AG04450 (cell line): ENCODE measurements around the gene CDC42EP2. TPM values are rescaled to one million over a fixed set of nuclear protein-coding genes. Genes with fewer than 3 reads are reported as not detected.
A peak's percentile ranks its signal among the peaks of the same experiment; 100 is the strongest.

Source experiments
- CTCF ChIA-PET: fragments of 300-600, 350-600 bp; formaldehyde crosslinking; extraction: SDS; loops from one replicate; lab custom pipeline; 2022; ENCODE audit warnings: antibody characterized with exemption, inconsistent platforms; lab: Charles Lee
- POLR2A ChIA-PET: fragments of 350-600 bp; formaldehyde crosslinking; extraction: SDS; loops from one replicate; lab custom pipeline; 2021; ENCODE audit warnings: antibody characterized with exemption, inconsistent platforms; lab: Yijun Ruan, JAX
- DNase-seq: peaks from one replicate; pipeline ENCODE4 v3.0.0-alpha.2; 2011; ENCODE audit warnings: low read depth, low spot score
- H3K27ac ChIP-seq: one replicate; pipeline ENCODE4 v1.5.1; 2012; ENCODE audit warnings: low read depth, low read length, control low read depth
- H3K27me3 ChIP-seq: one replicate; pipeline ENCODE4 v1.6.0; 2012; ENCODE audit warnings: low read length; ENCODE audit not compliant: control insufficient read depth, insufficient read depth
- H3K4me3 ChIP-seq: 2 replicates; pipeline ENCODE4 v1.5.1; 2011; ENCODE audit warnings: mild to moderate bottlenecking, low read depth, low read length, control low read depth
- H3K9me3 ChIP-seq: 2 replicates; pipeline ENCODE4 v1.5.1; 2012; ENCODE audit warnings: low read length; ENCODE audit not compliant: control insufficient read depth, insufficient read depth
- CTCF ChIP-seq: IDR thresholded peaks from 2 replicates; pipeline ENCODE4 v1.5.1; 2011; ENCODE audit warnings: low read depth, low read length, control low read depth, inconsistent platforms
- polyA plus RNA-seq: library from polyadenylated mRNA; depleted of rRNA; stranded (reverse); fragments of >200 nt; gene quantifications from 2 replicates; pipeline ENCODE4 v1.2.3, GENCODE V29; 2011

The CDC42EP2 gene
- polyA plus RNA-seq, 1 experiment = 14.3 TPM

GRCh38 chr11:65352783-65353182 is 38.1 kb downstream of the CDC42EP2 start:
- no peaks in the 10 kb centered on the region; the same call in 1 of the 2 replicates for H3K9me3 ChIP-seq
- H3K27me3 ChIP-seq = peaks cover 21% of the 10 kb centered on the region
- TF ChIP-seq CTCF = peak; percentile 55
- H3K4me3 ChIP-seq = no peak overlapping the region
- no peak for DNase-seq
- ChIA-PET CTCF (interaction anchor here (0.6 to 5.5 kb wide), 21 partner anchors 10 to 960 kb away, joined by 3 to 43 read pairs (median 4); no protein-coding TSS in a partner anchor), POLR2A (interaction anchor here (0.7 to 1.1 kb wide), 2 partner anchors 14 to 19 kb away, joined by 3 read pairs; partner anchors contain the start of gene DPF2)
- H3K27ac ChIP-seq = no peak overlapping the region

- H3K27ac ChIP-seq = no peak overlapping the region
- ChIA-PET CTCF (interaction anchor here (0.6 to 5.5 kb wide), 19 partner anchors 11 to 960 kb away, joined by 3 to 43 read pairs (median 4); no protein-coding TSS in a partner anchor), POLR2A (interaction anchor here (0.6 to 0.7 kb wide), 2 partner anchors 13 to 155 kb away, joined by 3 to 6 read pairs; no protein-coding TSS in a partner anchor)
- H3K4me3 ChIP-seq = no peak overlapping the region
- H3K27me3 ChIP-seq = peaks cover 24% of the 10 kb centered on the region
- no peak for TF ChIP-seq CTCF
- no peak for DNase-seq
- H3K9me3 ChIP-seq = no peaks in the 10 kb centered on the region; the same call in 1 of the 2 replicates
These were observed 38.7 kb downstream of the CDC42EP2 start for GRCh38 chr11:65353376-65353775.

- H3K4me3 ChIP-seq = peak overlapping the region; percentile 70
- POLR2A ChIA-PET = interaction anchor here (0.6 to 1.0 kb wide), 4 partner anchors 8 to 154 kb away, joined by 3 to 12 read pairs (median 4); partner anchors contain the start of gene DPF2
- CTCF ChIA-PET = interaction anchor here (1.1 to 5.5 kb wide), 3 partner anchors 21 to 79 kb away, joined by 4 to 43 read pairs (median 4); no protein-coding TSS in a partner anchor
- H3K27ac ChIP-seq = peak overlapping the region; percentile 65
- H3K9me3 ChIP-seq = no peaks in the 10 kb centered on the region; the same call in 1 of the 2 replicates
- no peak for DNase-seq
- H3K27me3 ChIP-seq = peaks cover 24% of the 10 kb centered on the region
- TF ChIP-seq CTCF = no peak
These were observed 39.2 kb downstream of the CDC42EP2 start for GRCh38 chr11:65353900-65354264.

- POLR2A ChIA-PET = interaction anchor here (0.6 to 1.0 kb wide), 3 partner anchors 9 to 114 kb away, joined by 3 to 12 read pairs (median 3); partner anchors contain the start of gene DPF2
- Histone ChIP-seq H3K9me3 (no peaks in the 10 kb centered on the region; the same call in 1 of the 2 replicates), H3K27me3 (peaks cover 24% of the 10 kb centered on the region), H3K27ac (peak within 1 kb of the TSS; percentile 65), H3K4me3 (peak within 1 kb of the TSS; percentile 70)
- TF ChIP-seq CTCF = no peak
- peak; percentile 73 for DNase-seq
- CTCF ChIA-PET = interaction anchor here (1.4 to 5.5 kb wide), 2 partner anchors 21 to 80 kb away, joined by 4 to 43 read pairs; no protein-coding TSS in a partner anchor
These were observed 39.8 kb downstream of the CDC42EP2 start, which contains the start of gene TIGD3 for GRCh38 chr11:65354265-65355012. TSS of gene TIGD3 (plus strand) at chr11:65354751. CDS start at chr11:65355809, 1,058 bp downstream.
